ENCODE results near the gene CD83. TPM values are rescaled to one million over a fixed set of nuclear protein-coding genes. Genes with fewer than 3 reads are reported as not detected.
"Not testable (repeated sequence)": the region's sequence is repeated elsewhere in the genome, so short reads cannot be mapped to it uniquely, and the experiment has no call there.

CD83 gene, protein sequence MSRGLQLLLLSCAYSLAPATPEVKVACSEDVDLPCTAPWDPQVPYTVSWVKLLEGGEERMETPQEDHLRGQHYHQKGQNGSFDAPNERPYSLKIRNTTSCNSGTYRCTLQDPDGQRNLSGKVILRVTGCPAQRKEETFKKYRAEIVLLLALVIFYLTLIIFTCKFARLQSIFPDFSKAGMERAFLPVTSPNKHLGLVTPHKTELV
- total RNA-seq = 0.38 TPM

DNA sequence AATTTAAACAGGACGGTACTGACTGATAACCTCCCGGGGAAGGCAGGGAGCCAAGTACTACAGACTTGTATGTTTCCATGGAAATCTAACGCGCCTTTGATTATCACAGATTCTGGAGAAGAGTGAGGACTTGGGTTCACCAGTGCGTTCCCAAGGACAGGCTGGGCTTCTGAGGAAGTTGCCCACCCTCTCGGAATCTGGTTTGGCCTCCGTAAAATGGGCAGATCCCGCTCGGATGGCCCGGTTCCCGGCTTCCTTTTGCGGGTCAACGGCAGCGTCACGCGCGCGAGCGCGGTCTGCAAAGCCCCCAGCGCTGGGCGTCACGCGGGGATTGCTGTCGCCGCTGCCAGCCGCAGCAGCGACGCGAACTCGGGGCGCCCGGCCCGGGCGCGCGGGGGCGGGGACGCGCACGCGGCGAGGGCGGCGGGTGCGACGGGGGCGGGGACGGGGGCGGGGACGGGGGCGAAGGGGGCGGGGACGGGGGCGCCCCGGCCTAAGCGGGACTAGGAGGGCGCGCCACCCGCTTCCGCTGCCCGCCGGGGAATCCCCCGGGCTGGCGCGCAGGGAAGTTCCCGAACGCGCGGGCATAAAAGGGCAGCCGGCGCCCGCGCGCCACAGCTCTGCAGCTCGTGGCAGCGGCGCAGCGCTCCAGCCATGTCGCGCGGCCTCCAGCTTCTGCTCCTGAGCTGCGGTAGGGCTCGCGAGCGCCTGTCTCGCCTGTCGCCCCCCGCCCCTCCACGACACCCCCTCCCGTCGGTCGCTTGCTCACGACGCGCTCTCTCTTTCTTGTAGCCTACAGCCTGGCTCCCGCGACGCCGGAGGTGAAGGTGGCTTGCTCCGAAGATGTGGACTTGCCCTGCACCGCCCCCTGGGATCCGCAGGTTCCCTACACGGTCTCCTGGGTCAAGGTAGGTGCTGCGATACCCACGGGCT lies at the start of gene CD83:
Gene CD83 (plus strand): TSS at position 615 of the 933 bp plus-strand sequence. CDS start 40 bp downstream, at position 655.
- DNase-seq (ENCODE audit: low spot score) = peak; percentile 82
- ATAC-seq = peak; percentile 97

DNA sequence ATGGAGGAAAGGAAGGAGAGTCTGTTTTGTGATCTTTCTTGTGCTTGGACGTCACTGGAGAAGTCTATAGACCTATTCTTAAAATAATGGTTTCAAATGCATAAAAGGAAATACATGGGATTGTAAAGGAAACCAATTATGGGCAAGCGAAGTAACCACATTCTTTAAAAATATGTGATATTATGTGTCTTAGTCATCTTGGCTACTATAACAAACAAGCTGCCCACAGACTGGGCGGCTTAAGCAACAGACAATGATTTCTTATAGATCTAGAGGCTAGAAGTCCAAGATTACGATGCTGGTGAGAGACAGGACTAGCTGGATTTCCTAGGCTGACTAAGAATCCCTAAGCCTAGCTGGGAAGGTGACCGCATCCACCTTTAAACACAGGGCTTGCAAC lies 49.4 kb upstream of the CD83 start:
- no peak for DNase-seq (ENCODE audit: low spot score)
- no peak for ATAC-seq

DNA sequence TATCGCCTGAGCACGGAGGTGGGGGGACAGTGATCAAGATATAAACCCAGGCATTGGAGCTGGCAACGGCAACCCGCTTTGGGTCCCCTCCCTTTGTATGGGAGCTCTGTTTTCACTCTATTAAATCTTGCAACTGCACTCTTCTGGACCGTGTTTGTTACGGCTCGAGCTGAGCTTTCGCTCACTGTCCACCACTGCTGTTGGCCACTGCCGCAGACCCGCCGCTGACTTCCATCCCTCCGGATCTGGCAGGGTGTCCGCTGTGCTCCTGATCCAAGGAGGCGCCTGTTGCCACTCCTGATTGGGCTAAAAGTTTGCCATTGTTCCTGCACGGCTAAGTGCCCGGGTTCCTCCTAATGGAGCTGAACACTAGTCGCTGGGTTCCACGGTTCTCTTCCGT lies 48.9 kb upstream of the CD83 start:
- ATAC-seq (no peak), DNase-seq (ENCODE audit: low spot score) (no peak)

DNA sequence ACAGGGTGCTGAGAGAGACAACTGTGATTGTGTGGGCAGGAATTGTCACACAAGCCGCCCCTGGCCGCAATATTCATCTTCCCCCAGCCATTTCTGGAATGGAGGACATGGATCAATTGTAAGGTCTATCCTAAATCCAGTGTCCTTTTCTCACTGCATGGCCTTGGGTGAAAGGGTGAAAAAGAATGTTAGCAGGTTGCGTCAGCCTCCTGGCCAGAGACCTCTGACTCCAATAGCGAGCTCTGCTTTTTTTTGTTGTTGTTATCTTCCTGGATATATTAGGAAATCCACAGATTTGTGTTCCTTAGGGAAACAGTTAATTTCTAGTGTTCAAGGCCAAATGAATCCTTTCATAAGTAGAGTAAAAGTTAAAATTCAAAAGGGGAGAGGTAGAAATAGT lies 47.1 kb upstream of the CD83 start:
- peak; percentile 62 for DNase-seq (ENCODE audit: low spot score)

DNA sequence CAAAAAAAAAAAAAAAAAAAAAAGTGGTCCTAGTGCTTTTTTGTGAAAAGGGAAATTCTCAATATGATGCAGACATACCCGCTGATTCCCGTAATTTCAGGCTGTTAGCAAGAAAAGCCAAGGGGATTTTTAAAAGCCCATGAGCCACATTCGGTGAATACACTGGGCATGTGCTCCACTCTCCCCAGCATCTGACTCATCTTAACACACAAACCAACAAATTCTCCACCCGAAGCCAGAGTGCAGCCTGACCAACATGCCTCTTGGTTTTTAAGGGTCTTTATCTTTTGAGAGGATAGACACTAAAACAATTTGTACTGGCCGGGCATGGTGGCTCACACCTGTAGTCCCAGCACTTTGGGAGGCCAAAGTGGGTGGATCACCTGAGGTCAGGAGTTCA lies 45.5 kb upstream of the CD83 start:
- DNase-seq (ENCODE audit: low spot score) (no peak), ATAC-seq (no peak)

More for the DNA sequence above, 47.1 kb upstream of the CD83 start:
- ATAC-seq = peak; percentile 73

DNA sequence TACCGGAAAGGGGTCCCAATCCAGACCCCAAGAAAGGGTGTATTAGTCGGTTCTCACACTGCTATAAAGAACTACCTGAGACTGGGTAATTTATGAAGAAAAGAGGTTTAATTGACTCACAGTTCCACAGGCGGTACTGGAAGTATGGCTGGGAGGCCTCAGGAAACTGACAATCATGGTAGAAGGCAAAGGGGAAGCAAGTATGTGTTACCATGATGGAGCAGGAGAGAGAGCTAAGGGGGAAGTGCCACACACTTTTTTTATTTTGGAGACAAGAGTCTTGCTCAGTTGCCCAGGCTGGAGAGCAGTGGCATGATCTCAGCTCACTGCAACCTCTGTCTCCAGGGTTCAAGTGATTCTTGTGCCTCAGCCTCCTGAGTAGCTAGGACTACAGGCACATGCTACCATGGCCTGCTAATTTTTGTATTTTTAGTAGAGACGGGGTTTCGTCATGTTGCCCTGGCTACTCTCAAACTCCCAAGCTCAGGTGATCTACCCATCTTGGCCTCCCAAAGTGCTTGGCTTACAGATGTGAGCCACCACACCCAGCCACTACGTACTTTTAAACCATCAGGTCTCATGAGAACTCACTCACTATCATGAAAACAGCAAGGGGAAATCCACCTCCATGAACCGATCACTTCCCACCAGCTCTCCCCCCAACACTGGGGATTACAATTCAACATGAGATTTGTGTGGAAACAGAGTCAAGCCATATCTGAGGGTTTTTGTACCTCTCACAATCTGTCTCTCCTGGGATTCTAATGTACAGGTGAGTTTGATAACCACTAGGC lies 43.8 kb upstream of the CD83 start:
- ATAC-seq; DNase-seq (ENCODE audit: low spot score): not testable (repeated sequence)

DNA sequence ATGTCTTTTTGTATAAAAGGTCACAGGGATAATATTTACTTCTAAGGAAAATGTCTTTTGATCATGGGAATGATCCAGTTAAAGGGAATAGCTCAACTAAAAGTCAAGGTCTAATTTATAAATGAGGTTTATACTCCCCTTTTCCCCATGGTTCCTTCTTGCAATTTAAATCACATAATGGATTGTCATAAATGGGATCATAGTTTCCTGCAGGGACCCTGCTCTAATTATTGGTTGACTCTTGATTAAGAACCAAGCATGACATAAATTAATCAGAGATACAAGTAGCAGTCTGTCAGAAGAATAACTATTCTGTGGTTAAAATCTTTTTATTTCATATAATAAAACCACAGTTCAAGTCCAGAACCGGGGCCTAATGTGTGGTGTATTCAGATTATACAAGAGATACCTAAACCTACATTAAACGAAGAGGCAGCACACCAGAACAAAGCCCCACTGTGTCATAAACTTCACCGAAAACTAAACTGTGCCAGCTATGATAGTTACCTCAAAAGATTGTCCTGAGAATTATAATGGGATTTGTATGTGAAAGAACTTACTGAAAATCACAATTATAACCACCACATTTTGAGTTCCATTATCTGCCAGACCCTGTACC lies 43.0 kb upstream of the CD83 start:
- no peak for DNase-seq (ENCODE audit: low spot score)
- no peak for ATAC-seq

DNA sequence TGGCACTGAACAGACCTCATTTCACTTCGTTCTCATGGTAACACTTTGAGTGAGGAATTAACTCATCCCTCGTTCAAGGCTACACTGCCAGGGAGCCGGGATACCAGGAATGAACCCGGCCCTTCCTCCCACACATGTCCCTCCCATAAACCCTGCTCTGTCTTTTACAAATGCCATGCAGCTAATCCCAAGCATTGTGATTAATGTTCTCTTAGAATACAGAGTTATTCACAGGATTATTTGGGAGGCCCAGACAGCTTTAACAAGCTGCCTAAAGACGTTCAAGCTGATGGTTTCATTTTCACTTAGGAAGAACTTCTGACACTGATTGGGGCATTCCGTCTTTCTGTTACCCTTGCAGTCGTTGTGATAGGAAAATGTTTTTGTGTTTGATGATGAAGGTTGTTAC lies 42.5 kb upstream of the CD83 start:
- ATAC-seq (peak; percentile 82), DNase-seq (ENCODE audit: low spot score) (no peak)

DNA sequence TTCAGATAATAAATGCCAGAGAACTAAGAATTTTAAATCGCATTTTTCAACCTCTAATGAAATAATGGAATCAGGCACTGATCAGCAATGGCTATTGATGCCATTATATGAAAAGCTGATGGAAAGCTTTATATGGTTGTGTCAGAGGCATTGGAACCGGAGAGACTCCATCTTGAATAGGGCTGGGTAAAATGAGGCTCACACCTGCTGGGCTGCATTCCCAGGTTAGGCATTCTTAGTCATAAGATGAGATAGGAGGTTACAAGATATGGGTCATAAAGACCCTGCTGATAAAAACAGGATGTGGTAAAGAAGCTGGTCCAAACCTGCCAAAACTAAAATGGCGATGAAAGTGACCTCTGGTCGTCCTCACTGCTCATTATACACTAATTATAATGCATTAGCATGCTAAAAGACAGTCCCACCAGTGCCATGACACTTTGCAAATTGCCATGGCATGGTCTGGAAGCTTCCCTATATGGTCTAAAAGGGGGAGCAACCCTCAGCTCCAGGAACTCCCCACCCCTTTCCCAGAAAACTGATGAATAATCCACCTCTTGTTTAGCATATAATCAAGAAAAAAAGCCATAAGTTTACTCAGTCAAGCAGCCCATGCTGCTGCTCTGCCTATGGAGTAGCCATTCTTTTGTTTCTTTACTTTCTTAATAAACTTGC lies 40.2 kb upstream of the CD83 start:
- no peak for ATAC-seq
- DNase-seq (ENCODE audit: low spot score) = no peak

DNA sequence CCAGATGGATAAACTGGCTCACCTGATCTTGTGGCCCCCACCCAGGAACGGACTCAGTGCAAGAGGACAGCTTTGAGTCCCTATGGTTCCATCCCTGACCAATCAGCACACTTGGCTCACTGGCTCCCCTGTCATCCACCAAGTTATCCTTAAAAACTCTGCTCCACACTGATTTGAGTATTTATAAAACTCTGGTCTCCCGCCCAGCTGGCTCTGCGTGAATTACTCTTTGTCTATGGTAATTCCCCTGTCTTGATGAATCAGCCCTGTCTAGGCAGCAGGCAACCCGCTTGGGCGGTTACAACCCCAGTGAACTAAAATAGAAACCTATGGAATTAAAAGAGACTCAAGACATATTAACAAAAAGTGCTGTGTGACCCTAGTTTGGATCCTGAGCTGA lies 38.1 kb upstream of the CD83 start:
- ATAC-seq = no peak
- no peak for DNase-seq (ENCODE audit: low spot score)

DNA sequence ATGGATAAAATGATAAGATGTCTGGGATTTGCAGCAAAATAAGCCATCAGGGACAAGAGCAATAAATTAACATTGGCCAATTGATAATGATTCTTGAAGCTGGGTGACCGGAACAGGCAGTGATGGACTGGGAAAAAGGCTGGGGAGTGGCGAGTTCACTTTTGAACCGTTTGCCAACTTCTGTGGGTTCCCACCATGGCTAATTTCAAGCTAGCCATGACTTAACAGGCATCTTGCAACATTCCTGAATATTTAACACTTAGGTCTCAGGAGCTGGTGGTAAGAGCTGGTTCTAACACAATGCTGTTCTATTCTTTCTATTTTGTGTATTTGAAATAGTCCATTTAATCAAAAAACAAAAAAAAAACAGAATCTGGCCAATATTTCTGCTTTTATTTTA lies 37.6 kb upstream of the CD83 start:
- DNase-seq (ENCODE audit: low spot score) = no peak

DNA sequence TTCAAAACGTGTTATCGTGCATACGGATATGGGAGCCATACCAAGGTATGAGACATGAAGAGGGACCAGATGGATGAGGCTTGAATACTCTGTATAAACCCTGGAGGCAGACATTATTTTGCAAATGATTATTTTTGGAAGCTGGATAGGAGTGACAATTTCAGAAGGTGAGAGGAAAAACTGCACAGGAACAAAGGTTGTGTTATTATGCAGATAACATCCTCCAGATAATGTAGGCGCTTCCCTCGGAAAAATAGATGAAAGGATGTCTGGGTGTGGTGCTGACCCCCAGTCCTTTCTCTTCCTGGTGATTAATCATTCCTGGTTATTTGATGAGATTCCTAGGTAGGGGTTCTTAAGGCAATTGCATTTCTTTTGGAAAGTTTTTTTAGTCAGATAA lies 36.4 kb upstream of the CD83 start:
- DNase-seq (ENCODE audit: low spot score) (no peak), ATAC-seq (no peak)

More for the DNA sequence above, 37.6 kb upstream of the CD83 start:
- no peak for ATAC-seq

DNA sequence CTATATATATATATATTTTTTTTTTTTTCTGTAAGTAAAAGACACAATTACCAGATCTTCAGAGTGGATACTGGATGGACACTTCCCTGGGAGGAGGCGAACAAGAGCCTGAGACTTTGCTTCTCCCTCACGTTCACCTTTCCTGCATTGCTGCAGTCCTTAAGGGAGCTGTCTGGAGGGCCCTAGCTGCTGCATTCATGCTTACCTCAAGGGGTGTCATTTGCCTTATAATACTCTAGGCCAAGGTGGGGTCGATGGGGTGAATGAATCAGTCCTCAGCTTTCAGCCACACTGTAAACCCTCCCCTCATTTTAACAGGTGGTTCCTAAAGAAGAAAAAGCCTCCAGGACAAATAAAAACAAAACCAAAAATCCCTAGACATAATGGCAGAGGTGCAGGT lies 34.8 kb upstream of the CD83 start:
- no peak for ATAC-seq
- DNase-seq (ENCODE audit: low spot score) = no peak

DNA sequence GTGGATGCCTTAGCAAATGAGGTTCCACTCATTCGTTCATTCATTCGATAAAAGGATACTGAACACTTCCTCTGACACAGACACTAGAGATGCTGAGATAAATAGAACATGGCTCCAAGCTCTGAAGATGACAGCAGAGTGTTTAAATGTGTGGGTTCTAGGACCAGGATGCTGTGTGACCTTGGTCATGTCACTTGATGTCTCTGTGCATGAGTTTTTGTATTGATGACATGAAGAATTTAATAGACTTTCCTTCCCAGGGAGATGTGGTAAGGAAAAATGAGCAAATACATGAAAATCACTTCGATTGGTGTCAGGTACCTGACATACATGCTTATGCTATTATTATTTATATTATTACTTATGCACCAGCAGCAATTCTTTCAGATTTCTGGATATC lies 34.3 kb upstream of the CD83 start:
- no peak for ATAC-seq

DNA sequence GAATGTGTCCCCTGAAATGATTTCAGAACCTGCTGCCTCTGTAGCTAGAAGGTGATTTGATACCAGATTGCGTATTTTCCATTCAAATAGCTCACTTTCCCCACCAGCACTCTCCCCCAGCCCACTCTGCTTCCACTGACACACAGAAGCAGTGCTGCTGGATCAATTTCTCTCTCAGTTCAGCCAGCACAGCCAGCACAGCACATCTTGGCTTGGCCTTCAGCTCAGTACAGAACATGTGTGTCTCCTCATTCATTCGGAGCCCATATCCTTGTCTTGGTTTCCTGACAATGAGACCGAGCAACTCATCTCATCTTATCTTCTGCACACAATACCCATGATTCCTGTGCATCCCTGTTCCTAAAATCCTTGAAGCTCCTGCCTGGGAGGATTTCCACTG lies 33.8 kb upstream of the CD83 start:
- DNase-seq (ENCODE audit: low spot score) (no peak), ATAC-seq (no peak)

More for the DNA sequence above, 34.3 kb upstream of the CD83 start:
- DNase-seq (ENCODE audit: low spot score) = no peak

DNA sequence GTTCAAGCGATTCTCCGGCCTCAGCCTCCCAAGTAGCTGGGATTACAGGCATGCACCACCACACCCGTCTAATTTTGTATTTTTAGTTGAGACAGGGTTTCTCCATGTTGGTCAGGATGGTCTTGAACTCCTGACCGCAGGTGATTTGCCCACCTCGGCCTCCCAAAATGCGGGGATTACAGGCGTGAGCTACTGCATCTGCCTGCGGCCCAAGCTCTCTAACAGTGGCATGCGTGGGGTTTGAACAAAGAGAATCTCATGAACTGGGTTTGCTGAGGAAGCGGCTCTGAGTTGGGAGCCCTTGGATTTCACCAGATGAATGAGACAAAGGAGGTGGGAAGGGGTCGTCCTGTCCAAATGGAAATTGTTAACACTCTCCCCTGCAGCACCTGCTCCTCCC lies 33.2 kb upstream of the CD83 start:
- DNase-seq (ENCODE audit: low spot score) (no peak), ATAC-seq (no peak)

DNA sequence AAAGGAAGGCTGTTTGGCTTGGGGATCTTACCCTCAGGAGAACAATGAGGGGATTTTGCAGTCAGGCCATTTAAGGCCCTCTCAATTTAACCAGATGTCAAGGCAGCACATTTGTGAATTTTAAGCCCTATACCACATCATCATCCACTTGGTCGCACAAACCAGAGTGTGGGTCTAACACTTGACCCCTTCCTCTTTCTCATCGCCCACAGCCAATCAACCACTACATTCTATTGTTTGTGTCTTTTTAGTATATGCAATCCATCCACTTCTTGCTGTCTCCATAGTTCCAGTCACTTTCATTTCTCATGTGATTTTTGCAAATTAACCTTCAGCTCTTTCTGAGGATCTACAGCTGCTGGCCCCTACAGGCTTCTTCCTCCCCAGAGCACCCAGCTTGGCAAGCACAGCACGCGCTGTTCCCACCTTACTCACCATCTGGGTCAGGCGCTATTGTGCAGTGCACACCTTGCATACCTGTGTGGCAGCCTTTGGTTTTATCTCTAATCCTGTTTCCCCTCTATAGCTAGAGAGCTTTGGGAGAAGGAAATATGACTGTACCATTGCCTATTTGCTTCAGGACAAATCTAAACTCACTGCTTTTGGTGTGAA lies 32.3 kb upstream of the CD83 start:
- DNase-seq (ENCODE audit: low spot score) = no peak
- ATAC-seq = no peak

DNA sequence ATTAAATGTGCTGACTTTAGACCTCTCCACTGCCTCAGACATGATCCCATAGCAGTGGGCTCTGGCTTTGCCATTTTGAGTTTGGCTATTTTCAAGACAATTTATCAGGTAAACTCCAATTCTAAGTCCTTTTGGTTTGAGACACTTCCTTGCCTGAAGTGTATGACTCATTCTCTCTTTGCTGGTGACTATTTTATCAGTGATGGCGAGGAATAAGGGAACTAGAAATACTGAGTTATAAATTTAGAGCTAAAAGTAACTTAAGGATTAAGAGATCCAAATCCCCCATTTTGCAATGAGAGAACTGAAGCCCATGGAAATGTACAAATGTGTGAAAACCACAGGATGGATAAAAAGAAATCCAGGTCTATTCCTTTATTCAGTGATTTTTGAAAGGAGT lies 30.9 kb upstream of the CD83 start:
- DNase-seq (ENCODE audit: low spot score) (no peak), ATAC-seq (no peak)

DNA sequence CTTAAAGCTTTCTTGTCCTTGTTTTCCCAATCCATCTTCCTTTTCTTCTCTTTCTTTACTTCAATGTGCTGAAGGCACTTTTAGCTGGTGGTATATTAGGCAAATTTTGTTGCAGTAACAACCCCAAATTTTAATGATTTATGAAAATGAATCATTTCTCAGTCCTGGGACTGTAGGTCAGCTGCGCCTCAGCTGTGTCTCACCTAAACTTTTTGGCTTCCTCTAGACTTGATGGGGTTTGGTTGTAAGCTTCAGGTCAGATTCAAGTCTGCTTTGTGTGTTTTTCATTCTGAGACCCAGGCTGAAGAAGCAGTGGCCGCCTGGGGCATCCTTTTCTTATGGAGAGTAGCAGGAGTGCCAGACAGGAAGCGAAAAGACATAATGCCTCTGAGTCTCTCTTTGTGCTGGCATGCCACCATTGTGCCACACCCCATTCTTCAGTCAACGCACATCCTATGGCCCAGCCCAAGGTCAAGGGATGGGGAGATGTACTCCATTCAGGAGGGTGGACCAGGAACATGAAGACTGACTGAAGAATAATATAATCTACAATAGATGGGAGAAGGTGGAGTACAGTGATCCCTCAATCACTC lies 28.9 kb upstream of the CD83 start:
- ATAC-seq (no peak), DNase-seq (ENCODE audit: low spot score) (no peak)

DNA sequence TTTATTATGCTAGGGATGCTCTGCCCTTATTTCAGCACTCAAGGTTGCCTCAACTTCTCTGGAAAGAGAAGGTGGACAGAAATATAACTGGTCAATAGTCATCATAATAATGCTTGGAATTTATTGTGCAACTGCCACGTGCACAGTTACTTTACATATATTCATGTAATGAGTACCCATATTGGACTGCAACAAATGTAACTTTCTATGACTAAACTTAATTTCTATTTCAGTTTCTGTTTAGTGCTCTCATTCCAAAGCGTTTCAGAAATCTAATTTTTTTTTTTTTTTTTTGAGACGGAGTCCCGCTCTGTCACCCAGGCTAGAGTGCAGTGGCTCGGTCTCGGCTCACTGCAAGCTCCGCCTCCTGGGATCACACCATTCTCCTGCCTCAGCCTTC lies 28.3 kb upstream of the CD83 start:
- DNase-seq (ENCODE audit: low spot score) = no peak
- no peak for ATAC-seq

All from left lobe of liver (tissue), 2 donors.